Activated naive CD8-positive, alpha-beta T cell (primary cell): Measurements from ENCODE around the gene CSTPP1.

Experiments used
- H3K27ac Mint-ChIP-seq: one replicate; pipeline ENCODE4 v1.8.0; 2021; ENCODE audit warnings: mixed read lengths
- H3K27me3 Mint-ChIP-seq: one replicate; pipeline ENCODE4 v1.8.0; 2021; ENCODE audit warnings: mixed read lengths
- H3K36me3 Mint-ChIP-seq: one replicate; pipeline ENCODE4 v1.8.0; 2021; ENCODE audit warnings: mixed read lengths
- H3K4me1 Mint-ChIP-seq: one replicate; pipeline ENCODE4 v1.8.0; 2021; ENCODE audit warnings: low read depth, mixed read lengths
- H3K4me3 Mint-ChIP-seq: one replicate; pipeline ENCODE4 v1.8.0; 2021; ENCODE audit warnings: mild to moderate bottlenecking, mixed read lengths
- H3K9me3 Mint-ChIP-seq: one replicate; pipeline ENCODE4 v1.8.0; 2021; ENCODE audit warnings: low read depth, mixed read lengths

CSTPP1 gene

GRCh38 chr11:47175746-47176327 is 239.3 kb downstream of the CSTPP1 start:
- peak overlapping the region; percentile 96 for H3K27ac Mint-ChIP-seq
- H3K27me3 Mint-ChIP-seq = no peaks in the 10 kb centered on the region
- peak overlapping the region; percentile 95 for H3K4me3 Mint-ChIP-seq
- H3K9me3 Mint-ChIP-seq = no peaks in the 10 kb centered on the region
- no peaks in the 10 kb centered on the region for H3K36me3 Mint-ChIP-seq
- H3K4me1 Mint-ChIP-seq = peaks cover 37% of the 10 kb centered on the region

DNA sequence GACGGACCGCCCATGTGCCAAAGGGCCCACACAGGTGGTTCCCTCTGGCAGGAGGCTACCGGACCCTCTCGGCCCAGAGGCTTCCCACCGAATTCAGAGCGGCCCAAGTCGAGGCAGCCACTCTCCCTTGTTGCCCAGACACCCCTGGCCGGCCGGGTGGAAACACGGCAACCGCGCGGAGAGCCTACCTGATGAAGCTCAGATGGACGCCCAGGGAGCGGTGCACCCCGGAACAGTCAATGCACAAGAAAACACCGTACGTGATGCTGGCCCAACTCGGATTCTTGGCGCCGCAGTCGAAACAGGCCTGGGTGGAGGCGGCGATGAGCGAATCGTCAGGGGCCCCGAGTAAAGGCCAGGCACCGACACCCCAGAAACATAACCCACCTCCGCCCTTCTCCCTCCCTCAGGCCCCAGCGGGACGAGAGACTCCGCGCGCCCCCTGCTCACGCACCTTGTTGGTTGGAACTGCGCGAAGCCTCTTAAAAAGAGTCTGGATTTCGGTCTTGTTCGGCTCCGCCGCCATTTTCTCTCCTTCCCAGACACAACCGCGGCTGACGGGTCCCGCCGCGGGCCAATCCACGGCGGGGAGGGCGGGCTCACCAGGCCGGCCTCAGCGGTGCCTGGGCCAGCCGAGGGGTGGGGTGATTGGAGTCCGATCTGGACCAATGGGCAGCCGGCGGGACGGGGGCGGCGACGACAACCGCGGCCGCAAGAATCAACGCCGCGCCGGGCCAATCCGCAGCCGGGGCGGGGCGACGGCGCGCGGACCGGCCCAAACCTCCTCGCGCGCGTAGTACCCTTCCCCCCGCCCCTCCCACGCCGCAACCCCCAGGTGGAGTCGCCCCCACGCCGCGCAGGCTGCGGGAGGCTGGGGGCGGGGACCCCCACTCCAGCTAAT is 240.0 kb downstream of the CSTPP1 start, which contains the start of gene ARFGAP2:
TSS of gene ARFGAP2 (minus strand) at position 552 of the 901 bp plus-strand sequence. CDS start at position 526, 26 bp downstream.
- peak within 1 kb of the TSS; percentile 97 for H3K4me3 Mint-ChIP-seq
- peak within 1 kb of the TSS; percentile 100 for H3K27ac Mint-ChIP-seq
- peaks cover 34% of the 10 kb centered on the region for H3K4me1 Mint-ChIP-seq
- H3K9me3 Mint-ChIP-seq = no peaks in the 10 kb centered on the region
- no peaks in the 10 kb centered on the region for H3K27me3 Mint-ChIP-seq
- no peaks in the 10 kb centered on the region for H3K36me3 Mint-ChIP-seq

DNA sequence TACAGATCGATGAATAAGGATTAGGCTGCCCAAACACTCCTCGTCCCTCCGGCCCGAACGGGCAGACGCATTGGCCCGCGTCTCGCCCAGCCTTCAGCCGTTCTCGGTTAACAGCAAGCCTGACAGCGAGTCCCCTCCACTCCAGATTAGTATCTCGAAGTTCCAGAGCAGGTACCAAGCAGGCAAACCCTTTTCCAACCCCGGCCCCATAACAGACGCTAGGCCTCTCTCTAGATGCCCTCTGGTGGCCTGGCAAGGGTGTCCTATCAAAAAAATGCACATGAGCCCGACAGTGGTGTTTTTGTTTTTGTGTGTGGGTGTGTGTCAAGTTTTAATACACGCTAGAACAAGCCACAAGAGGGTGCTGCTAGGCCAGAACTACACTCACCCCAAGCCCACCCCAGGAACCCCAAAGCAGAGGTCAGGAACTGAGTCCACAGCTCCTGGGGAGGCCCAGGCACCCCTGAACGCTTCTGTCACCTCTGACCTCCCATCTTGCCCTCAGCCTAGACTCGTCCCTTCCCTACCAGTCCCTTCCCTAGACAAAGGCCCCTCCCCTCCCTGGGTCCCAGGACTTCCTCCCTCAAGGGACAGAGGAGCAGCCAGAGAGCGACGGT is 240.8 kb downstream of the CSTPP1 start:
- Mint-ChIP-seq H3K27me3 (no peaks in the 10 kb centered on the region), H3K9me3 (no peaks in the 10 kb centered on the region), H3K36me3 (no peaks in the 10 kb centered on the region), H3K4me3 (peak overlapping the region; percentile 97), H3K4me1 (peaks cover 31% of the 10 kb centered on the region), H3K27ac (peak overlapping the region; percentile 100)

GRCh38 chr11:47177846-47178245 is 241.3 kb downstream of the CSTPP1 start:
- H3K4me3 Mint-ChIP-seq = peak overlapping the region; percentile 97
- peak overlapping the region; percentile 100 for H3K27ac Mint-ChIP-seq
- H3K9me3 Mint-ChIP-seq = no peaks in the 10 kb centered on the region
- H3K4me1 Mint-ChIP-seq = peaks cover 29% of the 10 kb centered on the region
- no peaks in the 10 kb centered on the region for H3K27me3 Mint-ChIP-seq
- no peaks in the 10 kb centered on the region for H3K36me3 Mint-ChIP-seq

DNA sequence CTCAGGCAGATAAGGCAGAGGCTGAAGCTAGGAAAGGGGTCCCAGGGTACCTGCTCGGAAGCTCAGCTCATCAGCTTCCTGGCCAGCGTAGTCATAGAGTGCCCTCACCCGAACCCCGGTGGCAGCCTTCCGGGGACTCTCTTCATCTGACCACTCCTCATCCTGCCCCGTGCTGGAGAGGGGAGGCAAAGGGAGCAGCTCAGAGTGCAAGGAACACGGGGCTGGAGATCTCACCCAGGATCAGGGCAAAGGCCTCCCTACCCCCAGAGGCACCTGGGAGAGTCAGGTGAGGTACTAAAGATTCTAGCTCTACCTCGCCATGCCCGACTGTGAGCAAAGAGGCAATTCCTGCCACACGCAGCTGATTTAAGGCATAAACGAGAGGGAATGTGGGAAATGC is 241.8 kb downstream of the CSTPP1 start:
- Mint-ChIP-seq H3K27me3 (no peaks in the 10 kb centered on the region), H3K27ac (no peak overlapping the region), H3K9me3 (no peaks in the 10 kb centered on the region), H3K4me1 (peaks cover 26% of the 10 kb centered on the region), H3K36me3 (no peaks in the 10 kb centered on the region), H3K4me3 (no peak overlapping the region)

- no peak overlapping the region for H3K27ac Mint-ChIP-seq
- H3K4me1 Mint-ChIP-seq = peaks cover 19% of the 10 kb centered on the region
- H3K36me3 Mint-ChIP-seq = no peaks in the 10 kb centered on the region
These were observed 242.4 kb downstream of the CSTPP1 start for GRCh38 chr11:47178737-47179654.

DNA sequence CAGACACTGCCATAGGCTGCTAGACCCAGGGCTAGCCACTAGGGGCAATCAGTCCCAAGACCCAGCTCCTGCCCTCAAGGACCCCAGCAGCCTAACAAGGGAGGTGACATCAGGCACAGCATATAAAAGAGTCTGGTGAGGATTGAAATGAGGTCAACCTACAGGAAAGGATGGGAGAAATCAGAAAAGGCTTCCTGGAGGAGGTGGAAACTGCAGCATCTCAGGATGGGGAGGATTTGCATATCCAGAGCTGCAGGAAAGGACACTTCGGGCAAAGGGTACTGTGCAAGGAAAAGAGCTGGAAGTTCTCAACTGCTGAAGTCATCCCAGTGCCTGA is 243.1 kb downstream of the CSTPP1 start:
- Mint-ChIP-seq H3K9me3 (no peaks in the 10 kb centered on the region), H3K4me3 (no peak overlapping the region), H3K4me1 (peaks cover 19% of the 10 kb centered on the region), H3K27ac (no peak overlapping the region), H3K27me3 (peaks cover 3% of the 10 kb centered on the region), H3K36me3 (no peaks in the 10 kb centered on the region)

More at GRCh38 chr11:47178737-47179654, 242.4 kb downstream of the CSTPP1 start:
- Mint-ChIP-seq H3K4me3 (no peak overlapping the region), H3K27me3 (peaks cover 1% of the 10 kb centered on the region), H3K9me3 (no peaks in the 10 kb centered on the region)

DNA sequence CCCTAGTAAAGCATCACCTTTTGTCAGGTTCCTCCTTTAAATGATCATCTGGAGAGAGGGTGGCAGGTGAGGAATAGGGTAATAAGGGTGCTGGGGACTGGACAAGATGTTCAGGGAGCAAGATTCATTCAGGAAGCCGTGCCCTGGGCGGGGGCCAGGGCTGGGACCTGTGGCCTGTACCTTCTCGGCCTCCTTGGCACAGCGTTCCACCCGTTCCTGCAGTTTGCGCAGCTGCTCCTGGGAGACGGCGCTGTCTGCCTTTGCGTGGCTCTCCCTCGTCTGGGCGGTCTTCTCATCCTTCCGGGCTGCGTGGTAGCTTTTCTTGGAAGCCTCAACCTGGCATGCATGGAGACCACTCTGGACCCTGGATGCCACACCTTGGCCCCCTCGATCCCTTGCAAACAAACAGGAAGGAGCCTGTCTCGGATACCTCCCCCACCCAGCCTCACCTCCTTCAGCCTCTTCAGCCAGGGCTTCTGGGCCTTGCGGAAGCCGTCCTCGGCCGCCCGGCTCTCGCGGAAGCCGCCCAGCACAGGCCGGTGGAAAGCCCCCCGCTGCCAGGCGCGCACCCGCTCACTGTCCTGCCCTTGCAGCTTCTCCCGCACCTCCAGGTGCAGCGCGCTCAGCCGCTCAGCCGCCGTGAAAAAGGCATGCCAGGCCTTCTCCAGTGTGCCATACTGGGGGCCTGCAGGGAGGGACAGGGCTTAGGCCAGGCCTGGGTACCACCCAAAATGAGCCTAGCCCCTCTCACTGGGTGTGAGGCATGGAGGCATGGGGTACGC is 243.6 kb downstream of the CSTPP1 start:
- Mint-ChIP-seq H3K4me1 (peaks cover 15% of the 10 kb centered on the region), H3K36me3 (no peaks in the 10 kb centered on the region), H3K27ac (no peak overlapping the region), H3K9me3 (no peaks in the 10 kb centered on the region), H3K4me3 (no peak overlapping the region), H3K27me3 (peaks cover 3% of the 10 kb centered on the region)

GRCh38 chr11:47181271-47181670 is 244.7 kb downstream of the CSTPP1 start:
- H3K27me3 Mint-ChIP-seq = peaks cover 3% of the 10 kb centered on the region
- H3K4me3 Mint-ChIP-seq = no peak overlapping the region
- H3K4me1 Mint-ChIP-seq = peaks cover 11% of the 10 kb centered on the region
- no peaks in the 10 kb centered on the region for H3K36me3 Mint-ChIP-seq
- no peaks in the 10 kb centered on the region for H3K9me3 Mint-ChIP-seq
- no peak overlapping the region for H3K27ac Mint-ChIP-seq

- H3K27me3 Mint-ChIP-seq = peaks cover 3% of the 10 kb centered on the region
- no peak overlapping the region for H3K27ac Mint-ChIP-seq
- peaks cover 14% of the 10 kb centered on the region for H3K4me1 Mint-ChIP-seq
- no peaks in the 10 kb centered on the region for H3K9me3 Mint-ChIP-seq
- H3K4me3 Mint-ChIP-seq = no peak overlapping the region
- no peaks in the 10 kb centered on the region for H3K36me3 Mint-ChIP-seq
These were observed 245.8 kb downstream of the CSTPP1 start for GRCh38 chr11:47182380-47182779.

GRCh38 chr11:47183031-47183856 is 246.7 kb downstream of the CSTPP1 start:
- no peaks in the 10 kb centered on the region for H3K36me3 Mint-ChIP-seq
- H3K27me3 Mint-ChIP-seq = peaks cover 5% of the 10 kb centered on the region
- H3K27ac Mint-ChIP-seq = no peak overlapping the region
- no peaks in the 10 kb centered on the region for H3K9me3 Mint-ChIP-seq
- peaks cover 12% of the 10 kb centered on the region for H3K4me1 Mint-ChIP-seq
- peak overlapping the region; percentile 17 for H3K4me3 Mint-ChIP-seq

GRCh38 chr11:47183969-47184368 is 247.4 kb downstream of the CSTPP1 start:
- Mint-ChIP-seq H3K36me3 (no peaks in the 10 kb centered on the region), H3K9me3 (no peaks in the 10 kb centered on the region), H3K27me3 (peaks cover 5% of the 10 kb centered on the region), H3K4me1 (peaks cover 12% of the 10 kb centered on the region), H3K27ac (no peak overlapping the region), H3K4me3 (no peak overlapping the region)

GRCh38 chr11:47184711-47185304 is 248.2 kb downstream of the CSTPP1 start:
- Mint-ChIP-seq H3K4me1 (peaks cover 10% of the 10 kb centered on the region), H3K4me3 (peak overlapping the region; percentile 51), H3K36me3 (no peaks in the 10 kb centered on the region), H3K27ac (no peak overlapping the region), H3K9me3 (no peaks in the 10 kb centered on the region), H3K27me3 (peaks cover 5% of the 10 kb centered on the region)
